Stimulated activated CD8-positive, alpha-beta memory T cell treated with anti-CD3 and anti-CD28 coated beads, Interleukin-4, amount 100 ng/mL, for 24 hours (primary cell): ENCODE results near the gene IFNA2.
"Not testable (repeated sequence)": the region's sequence is repeated elsewhere in the genome, so short reads cannot be mapped to it uniquely, and the experiment has no call there.

Experiments used
- DNase-seq: peaks from one replicate; pipeline ENCODE4 v3.0.0-alpha.2; 2020; ENCODE audit warnings: low read depth

The IFNA2 gene

DNA sequence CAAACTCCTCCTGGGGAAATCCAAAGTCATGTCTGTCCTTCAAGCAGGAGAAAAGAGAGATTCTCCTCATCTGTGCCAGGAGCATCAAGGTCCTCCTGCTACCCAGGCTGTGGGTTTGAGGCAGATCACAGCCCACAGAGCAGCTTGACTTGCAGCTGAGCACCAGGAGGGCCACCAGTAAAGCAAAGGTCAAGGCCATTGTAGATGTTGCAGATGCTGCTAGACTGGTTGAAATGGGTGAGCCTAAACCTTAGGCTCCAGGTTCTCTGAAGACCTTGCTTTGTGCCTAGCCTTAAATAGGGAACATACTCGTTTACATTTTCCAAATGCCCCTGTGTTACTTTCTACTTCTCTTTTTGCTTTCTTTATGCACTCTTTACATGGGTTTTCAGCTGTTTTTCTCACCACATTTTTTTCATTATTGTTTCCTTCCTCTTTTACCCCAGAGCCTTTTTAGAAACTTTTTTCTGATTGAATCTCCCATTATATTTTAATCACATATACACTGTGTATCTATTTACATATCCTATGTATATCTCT lies at the start of gene IFNA2:
TSS of gene IFNA2 (minus strand) at position 268 of the 540 bp plus-strand sequence. CDS start at position 199, 69 bp downstream.
- no peak for DNase-seq

DNA sequence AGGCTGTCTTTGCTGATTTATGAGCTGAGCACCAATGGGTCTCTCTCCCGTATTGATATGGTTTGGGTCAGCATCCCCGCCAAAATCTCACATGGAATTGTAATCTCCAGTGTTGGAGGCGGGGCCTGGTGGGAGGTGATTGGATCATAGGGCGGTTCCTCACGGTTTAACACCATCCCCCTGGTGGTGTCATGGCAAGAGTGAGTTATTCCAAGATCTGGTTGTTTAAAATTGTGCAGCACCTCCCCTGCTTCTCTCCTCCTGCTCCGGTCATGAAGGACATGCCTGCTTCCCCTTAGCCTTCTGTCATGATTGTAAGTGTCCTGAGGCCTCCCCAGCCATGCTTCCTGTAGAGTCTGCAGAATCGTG lies 49.8 kb upstream of the IFNA2 start:
- not testable (repeated sequence) for DNase-seq

DNA sequence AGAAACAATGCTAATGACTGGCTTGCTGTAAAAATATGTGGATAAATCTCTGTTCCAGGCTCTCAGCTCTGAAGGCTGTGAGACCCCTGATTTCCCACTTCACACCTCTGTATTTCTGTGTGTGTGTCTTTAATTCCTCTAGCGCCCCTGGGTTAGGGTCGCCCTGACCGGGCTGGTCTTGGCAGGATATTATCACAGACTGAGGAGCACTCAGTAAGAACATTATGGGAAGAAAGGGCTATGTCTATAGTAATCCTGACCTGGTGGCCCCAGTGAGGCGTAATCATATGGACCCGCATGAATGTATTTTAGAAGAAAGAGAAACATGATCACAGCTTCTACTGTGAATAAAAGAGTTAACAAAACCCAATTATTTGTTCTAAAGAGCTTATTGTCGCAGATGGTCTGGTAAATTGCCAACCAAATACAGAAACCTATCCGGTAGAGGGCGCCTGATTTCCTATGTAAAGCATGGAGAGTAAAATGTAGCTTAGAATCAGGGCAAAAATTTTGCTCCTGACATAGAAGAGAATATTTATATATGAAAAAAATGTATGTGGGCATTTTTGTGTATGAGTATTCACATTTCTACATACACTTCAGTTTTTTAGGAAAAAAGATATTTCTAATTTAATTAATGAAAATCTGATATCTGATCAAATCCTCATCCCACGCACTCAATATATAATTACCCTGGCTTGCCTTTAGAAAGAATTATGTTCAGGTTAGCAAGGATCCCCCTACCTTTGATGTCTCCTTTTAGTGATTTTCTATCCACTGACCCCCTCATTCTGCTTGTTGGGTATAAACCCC lies 49.2 kb upstream of the IFNA2 start:
- DNase-seq, result no peak

GRCh38 chr9:21432672-21433425 lies 47.7 kb upstream of the IFNA2 start:
- no peak for DNase-seq

DNA sequence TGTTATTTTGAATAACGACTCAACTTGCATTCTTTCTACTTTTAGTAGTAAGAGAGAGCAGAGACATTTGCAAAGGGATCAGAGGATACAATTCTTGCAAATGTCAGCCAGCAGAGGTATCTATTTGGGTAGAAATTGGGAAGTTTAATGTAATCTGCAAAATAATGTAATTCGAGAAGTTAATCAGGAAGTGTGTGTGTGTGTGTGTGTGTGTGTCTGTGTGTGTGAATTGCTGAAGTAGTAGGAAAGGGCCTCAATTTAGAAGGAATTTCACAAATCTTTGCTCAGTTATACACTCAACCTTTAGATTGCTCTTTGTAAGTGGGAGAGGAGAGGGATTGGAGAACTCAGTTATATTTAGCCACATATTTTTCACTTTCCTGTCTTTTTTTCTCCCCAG lies 44.0 kb upstream of the IFNA2 start:
- no peak for DNase-seq

GRCh38 chr9:21428235-21428634 lies 43.0 kb upstream of the IFNA2 start:
- DNase-seq, result no peak

- DNase-seq, result no peak
Observed at GRCh38 chr9:21415493-21416267, 30.5 kb upstream of the IFNA2 start.

GRCh38 chr9:21414220-21414940 lies 29.2 kb upstream of the IFNA2 start:
- no peak for DNase-seq

DNA sequence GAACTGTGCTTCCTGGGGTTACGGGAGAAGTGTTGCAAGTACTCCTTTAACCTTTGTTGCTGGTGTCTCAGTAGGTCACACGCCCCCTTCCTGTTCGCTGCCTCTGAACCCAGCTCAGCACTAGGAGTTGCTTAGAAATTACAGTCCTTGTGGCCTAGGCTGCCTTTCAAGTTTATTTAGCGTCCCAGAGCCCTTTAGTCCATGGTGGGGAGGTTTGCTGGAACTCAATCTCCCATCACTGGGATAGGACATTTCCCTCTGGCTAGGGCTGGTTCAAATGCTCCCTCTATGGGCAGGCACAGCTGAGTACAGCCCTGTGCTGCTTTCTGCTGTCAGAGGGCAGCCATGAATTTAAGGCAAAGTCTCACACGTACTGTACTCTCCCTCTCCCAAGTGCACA lies 28.4 kb upstream of the IFNA2 start:
- DNase-seq, result no peak

GRCh38 chr9:21413151-21413550 lies 28.0 kb upstream of the IFNA2 start:
- no peak for DNase-seq

DNA sequence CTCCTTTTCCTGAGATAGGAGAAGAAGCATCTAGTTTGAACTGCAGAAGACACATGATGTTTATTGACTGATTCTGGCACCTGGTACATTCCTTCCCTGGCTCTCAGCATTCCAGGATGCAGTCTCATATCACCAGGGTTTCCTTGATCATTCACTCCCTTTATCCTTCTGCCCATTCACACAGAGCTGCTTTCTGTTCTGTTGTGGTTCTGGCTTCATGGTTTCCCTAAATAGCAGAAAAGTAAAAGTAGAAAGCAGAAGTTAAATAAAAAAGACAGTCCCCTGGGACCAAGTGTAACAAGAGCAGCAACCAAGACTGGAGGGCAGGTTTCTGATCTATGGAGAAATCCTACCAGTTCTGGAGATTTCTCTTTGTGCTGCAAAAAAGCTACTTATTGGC lies 26.9 kb upstream of the IFNA2 start:
- no peak for DNase-seq

GRCh38 chr9:21408817-21409216 lies 23.6 kb upstream of the IFNA2 start, which contains the start of gene IFNA8:
TSS of gene IFNA8 (plus strand) at chr9:21409117. CDS start at chr9:21409177, 60 bp downstream.
- no peak for DNase-seq

DNA sequence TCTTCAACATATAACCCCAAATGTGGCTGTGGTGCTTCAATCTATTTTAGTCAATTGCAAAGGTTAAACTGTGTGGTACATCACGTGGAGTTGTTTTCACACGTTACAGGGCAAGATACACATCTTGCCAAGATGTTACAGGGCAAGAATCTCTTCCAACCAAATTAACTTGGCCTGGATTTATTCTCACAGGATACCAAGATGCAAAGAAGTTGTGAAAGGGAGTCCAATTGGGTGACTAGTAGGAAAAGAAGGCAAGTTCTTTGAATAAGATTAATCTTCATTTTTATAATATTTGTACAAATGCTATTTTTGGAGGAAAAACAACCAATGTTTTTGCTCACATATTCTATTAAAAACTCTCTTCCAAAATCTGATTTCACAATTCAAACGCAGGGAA lies 18.9 kb upstream of the IFNA2 start:
- DNase-seq, result no peak

DNA sequence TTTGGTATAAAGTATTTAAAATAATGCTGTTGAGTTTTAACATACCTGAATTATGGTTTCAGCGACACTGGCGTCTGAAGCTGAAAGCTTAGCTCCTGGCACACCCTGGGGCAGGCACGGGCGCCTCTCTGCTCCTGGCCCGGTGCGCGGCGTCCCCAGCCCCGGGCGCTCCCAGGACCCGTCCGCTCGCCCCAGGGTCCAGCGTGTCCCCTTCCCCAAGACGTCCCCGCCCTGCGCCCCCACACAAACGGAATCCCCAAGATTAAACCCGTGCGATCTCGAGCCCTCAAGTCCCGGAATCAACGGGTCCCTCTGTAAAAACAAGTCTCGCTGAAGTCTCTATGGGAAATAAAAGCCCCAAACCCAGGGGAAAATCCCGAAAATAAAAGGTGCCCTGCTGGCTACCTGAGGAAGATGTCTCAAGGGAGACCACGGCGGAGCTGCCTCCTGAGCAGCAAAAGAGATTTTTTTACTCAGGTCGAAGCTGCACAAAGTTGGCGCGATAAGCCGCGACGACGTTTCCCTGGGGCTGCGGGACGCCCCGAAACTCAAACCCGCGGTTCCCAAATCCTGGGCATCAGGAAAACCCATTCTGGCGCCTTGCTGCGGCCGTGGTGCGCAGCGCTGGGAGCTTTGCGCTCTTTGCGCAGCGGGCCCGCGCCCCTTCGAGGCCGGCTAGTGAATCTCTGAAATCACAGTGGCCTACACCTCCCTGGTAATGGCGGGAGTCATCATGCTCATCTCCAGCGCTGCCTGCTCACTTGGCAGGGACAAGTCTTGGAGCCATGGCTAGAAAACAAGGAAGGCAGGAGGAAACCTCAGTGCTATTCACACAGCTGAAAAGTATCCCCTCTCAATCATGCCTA lies 17.4 kb upstream of the IFNA2 start:
- DNase-seq, result no peak

DNA sequence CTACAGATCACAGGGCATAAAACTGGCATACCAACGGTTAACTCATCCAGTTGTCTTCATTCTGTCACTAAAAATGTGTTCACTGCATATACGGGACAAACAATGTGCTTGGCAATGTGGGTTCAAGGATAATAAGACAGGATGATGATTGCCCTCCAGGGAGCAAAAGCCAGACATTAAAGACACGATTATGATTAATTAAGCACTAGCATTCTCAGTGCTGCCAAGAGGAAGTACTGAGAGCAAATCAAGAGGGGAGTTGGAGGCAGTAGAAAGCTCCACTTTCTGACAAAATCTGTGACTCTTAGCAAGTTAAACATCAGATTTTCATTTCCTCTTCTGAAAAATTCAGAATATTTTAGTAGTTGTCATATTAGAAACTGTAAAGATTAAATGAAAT lies 14.8 kb upstream of the IFNA2 start:
- DNase-seq, result no peak

DNA sequence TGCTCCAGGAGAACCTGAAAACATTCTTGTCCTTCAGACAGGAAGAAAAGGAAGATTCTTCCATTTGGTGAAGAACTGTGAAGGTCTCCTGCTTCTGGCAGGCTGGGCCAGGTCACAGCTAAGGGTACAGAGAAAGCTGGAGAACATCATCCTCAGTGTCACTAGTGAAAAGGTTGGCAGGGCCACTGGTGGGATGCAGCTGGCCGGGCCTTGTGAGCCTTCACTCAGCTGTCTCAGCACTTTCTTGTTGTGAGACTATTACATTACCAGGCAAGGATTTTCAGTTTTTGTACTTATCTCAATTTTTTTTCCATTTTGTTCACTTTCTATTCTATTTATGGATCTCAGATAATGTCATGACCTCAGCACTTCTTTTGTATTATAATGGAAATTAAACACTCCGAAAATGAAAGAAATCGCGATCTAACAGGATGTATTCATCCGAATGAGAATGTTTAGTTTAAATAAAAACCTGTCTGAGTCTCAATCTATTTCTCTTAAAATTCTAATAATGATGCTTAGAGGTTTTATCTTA lies 13.8 kb upstream of the IFNA2 start:
- no peak for DNase-seq

DNA sequence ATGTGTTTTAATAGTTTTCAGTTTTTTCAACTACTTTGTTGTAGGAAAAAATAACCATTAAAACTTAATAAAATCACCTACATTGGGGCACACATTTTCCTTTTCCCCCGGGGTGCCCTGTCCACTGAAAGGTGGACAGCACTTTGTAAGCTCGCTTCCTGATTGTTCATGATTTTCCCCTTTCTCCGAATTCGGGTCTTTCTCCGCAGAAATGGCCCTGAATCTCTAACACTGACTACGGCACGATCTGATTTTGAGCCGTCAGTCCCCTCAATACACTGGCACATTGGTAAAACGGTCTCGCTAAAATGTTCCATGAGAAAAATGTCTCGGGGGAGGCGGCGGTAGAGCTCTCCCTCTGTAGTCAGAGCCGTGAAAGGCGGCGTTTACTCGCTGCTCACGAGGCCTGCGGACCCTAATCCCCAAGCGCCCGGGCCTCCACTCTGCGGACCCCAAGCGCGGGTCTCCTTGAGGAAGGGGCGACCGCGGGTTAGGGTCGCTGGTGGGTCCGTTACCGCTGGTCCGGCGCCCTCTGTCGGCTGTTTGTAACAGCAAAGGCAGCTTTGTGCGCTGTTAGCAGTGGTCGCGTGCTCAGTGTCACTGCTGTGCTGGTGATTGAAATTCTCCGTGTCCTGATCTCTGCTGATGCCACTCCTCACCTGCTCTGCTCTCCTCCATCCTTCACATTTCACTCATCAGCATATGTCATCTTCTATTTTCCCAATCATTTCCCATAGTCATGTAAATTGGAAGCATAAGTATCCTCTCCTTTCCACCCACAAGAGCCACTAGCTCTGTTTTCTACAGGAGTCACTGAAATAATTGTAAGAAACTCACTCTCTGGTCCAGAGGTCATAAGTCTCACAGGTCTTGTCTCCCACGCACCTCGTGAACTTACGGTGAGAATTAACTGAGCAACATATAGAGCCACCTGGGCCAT lies 10.8 kb upstream of the IFNA2 start:
- peak; percentile 37 for DNase-seq

DNA sequence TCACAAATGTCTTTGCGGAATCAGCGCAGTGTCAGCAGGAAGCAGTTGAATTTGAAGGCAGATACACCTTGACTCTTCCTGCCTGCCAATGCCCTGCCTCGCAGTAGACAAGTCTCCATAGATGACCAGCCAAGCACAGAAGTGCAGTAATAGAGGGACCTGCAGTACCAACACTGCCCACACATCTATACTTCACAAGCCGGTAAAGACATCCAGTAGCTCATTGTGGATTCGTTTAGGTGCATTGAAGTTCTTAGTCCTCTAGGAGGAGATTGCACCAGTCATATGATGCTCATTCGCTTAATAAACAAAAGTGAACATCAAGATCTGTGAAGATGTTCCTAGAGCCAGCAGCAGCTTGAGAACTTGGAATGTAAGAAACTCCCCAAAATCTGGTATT lies 7.1 kb upstream of the IFNA2 start:
- no peak for DNase-seq

DNA sequence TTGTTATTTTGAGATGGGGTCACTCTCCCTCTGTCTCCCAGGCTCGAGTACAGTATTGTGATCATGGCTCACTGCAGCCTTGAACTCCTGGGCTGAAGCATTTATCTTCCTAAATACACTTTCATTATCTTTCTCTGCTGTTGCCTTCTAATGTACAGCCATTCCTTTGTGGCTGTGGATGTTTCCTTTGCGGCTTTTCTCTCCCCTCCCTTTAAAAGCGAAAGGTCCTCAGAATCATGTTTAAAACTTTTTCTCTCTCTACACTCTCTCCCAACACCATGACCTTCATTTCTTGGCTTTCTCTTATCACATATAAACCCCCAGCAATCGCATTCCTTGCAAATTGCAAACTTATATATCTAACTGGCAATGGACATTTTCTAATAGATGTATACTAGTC lies 1.6 kb downstream of the IFNA2 start:
- no peak for DNase-seq
